Duodenal mucosa (tissue), 2 donors: ENCODE measurements around the gene PRICKLE2.
A peak's percentile ranks its signal among the peaks of the same experiment; 100 is the strongest.

ENCODE experiments used
- H3K27ac ChIP-seq: one replicate; pipeline ENCODE4 v1.7.0; 2013; ENCODE audit warnings: low read depth, low read length
- H3K27me3 ChIP-seq, 2 donors: one replicate each; pipeline ENCODE4 v1.7.0; 2013; ENCODE audit warnings: low read length in 2 of 2, control low read depth in 1 of 2; ENCODE audit not compliant: insufficient read depth in 2 of 2, control insufficient read depth in 1 of 2
- H3K36me3 ChIP-seq, 2 donors: one replicate each; pipeline ENCODE4 v1.7.0; 2013; ENCODE audit warnings: low read length in 2 of 2, control low read depth in 1 of 2; ENCODE audit not compliant: insufficient read depth in 2 of 2, control insufficient read depth in 1 of 2
- H3K4me1 ChIP-seq, 2 donors: one replicate each; pipeline ENCODE4 v1.7.0; 2013; ENCODE audit warnings: low read length in 2 of 2, control low read depth in 1 of 2; ENCODE audit not compliant: insufficient read depth in 2 of 2, control insufficient read depth in 1 of 2
- H3K4me3 ChIP-seq, 2 donors: one replicate each; pipeline ENCODE4 v1.7.0; 2013; ENCODE audit warnings: low read length in 2 of 2, low read depth in 1 of 2
- H3K9ac ChIP-seq, 2 donors: one replicate each; pipeline ENCODE4 v1.7.0; 2013; ENCODE audit warnings: low read length in 2 of 2, low read depth in 1 of 2
- H3K9me3 ChIP-seq, 2 donors: one replicate each; pipeline ENCODE4 v1.7.0; 2013; ENCODE audit warnings: low read length in 2 of 2, control low read depth in 1 of 2; ENCODE audit not compliant: control insufficient read depth in 1 of 2

Gene PRICKLE2

DNA sequence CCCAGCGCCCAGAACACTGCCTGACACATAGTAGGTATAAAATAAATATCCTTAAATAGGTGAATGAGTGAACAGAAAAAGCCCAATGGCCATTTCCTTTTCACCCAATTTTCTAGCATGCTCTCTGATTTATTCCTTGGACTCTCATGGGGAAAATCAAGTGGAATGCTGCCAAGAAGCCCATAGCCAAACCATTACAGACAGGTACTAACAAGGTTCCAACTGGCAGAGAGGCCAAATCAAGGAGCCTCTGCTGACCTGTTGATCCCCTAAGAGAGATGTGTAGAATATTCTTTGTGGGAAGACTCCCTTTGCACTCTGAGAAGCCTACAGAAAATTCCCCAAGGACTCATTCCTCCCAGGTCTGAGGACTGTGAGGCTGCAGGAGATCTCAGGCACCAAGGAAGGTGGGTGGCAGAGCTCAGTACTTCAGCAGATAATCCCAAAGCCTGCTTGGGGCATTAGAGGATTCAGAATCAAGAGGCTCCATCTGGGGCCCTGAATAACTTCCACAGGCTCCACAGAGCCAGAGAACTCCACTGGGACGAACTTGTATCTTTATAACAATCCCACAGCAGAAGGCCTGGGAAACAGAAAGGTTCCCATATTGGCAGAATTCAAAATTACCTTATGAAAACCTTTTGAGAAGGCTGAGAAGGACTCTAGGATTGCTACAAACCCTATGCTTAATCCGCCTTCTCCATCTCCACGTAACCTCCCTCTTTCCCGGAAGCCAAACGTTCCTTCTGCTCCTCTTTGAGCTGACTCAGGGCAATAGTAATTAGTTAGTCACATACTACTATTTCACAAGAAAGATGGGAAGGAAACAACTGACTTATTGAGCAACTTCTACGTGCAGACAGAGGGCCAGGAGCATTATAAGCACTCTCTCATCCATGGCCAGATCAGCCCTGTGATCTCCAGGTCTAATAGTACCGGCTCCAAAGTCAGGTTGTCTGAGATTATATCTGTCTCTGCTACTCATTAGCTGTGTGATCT, 34.5 kb downstream of the PRICKLE2 start:
- H3K4me3 ChIP-seq: no peak overlapping the region
- no peaks in the 10 kb centered on the region for H3K9me3 ChIP-seq
- H3K4me1 ChIP-seq: peaks cover 0 to 15% of the 10 kb centered on the region in 2 donors
- H3K27ac ChIP-seq: no peak overlapping the region
- H3K27me3 ChIP-seq: no peaks in the 10 kb centered on the region
- no peaks in the 10 kb centered on the region for H3K36me3 ChIP-seq
- H3K9ac ChIP-seq: no peak overlapping the region

DNA sequence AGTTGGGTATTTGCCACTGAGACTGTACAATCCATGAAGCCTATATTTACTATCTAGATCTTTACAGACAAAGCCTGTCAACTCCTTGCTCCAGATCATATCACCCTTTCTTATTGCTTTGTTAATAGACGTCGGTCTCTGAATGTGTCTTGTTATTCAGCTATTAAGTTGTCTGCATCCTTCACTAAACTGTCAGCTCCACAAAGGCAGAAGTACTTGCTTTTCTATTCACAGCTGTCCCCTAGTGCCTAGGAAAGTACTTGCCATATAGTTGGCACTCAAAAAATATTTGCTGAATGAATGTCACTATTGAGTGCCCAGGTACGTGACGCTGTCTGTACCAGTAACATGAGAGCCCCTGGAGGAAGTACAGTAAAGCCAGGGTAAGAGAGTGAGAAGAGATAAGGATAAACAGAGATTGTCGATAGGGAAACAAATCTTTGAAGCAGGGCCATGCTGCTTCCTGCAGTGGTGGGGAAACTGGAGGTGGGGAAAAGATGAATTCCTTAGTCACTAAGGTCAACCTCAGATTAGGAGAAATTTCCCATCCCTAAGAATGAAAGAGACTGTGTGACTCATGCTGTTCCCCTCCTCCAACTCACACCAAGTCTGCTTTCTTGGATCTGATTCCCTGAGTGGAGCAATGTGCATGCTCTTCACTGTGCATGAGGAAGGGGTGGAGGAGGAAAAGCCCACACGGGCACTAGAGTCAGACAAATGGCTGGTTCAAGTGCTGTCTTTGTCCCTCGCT, 36.3 kb downstream of the PRICKLE2 start:
- H3K36me3 ChIP-seq: no peaks in the 10 kb centered on the region
- H3K9me3 ChIP-seq: no peaks in the 10 kb centered on the region
- no peaks in the 10 kb centered on the region for H3K27me3 ChIP-seq
- H3K4me1 ChIP-seq: peaks cover 0 to 15% of the 10 kb centered on the region in 2 donors
- peak overlapping the region; percentile 12 for H3K27ac ChIP-seq
- H3K9ac ChIP-seq: no peak overlapping the region
- H3K4me3 ChIP-seq: no peak overlapping the region

DNA sequence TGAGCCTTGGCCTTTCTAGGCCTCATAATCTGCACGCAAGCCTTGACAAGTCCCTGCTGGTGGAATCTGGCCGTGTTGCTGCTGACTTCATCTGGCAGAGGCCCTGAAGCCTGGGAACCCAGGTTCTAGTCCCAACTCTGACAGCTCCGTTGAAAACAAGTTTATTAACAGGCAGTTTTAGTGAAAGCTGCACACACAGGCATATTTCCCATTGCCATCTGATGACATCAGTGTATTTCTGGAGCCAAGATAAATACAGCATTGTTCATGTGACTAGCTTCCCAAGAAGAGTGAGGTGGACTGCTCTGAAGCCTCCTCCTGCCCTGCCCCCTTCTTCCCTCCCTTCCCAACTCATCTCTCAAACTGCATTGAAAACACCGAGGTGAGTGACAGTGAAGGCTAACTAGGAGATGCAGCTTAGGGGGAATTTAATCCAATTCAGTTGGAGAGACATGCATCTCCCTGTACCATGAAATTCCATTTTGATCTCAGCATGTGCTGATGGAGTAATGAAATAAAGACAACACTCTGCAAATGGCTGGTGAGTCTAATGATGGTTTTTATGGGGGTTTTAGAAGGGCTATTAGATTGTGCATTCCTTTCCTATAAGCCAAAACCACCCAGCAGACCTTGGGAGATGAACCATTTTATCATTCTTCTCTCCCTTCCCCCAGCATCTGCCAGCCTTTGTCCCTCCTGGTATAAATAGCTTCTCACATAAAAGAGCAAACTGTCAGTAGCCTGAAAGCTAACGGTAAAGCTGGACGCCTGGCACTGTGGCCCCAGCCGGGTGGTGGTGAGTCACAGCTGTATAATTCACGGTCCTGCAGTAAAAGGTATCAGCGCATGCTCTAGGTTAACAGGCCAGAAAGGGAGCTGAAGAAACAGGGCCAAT, 38.0 kb downstream of the PRICKLE2 start:
- H3K4me3 ChIP-seq: no peak overlapping the region
- peaks cover 0 to 15% of the 10 kb centered on the region in 2 donors for H3K4me1 ChIP-seq
- H3K9me3 ChIP-seq: no peaks in the 10 kb centered on the region
- H3K9ac ChIP-seq: no peak overlapping the region
- no peaks in the 10 kb centered on the region for H3K36me3 ChIP-seq
- H3K27ac ChIP-seq: peak overlapping the region; percentile 39
- H3K27me3 ChIP-seq: no peaks in the 10 kb centered on the region

- Histone ChIP-seq H3K27ac (peak overlapping the region; percentile 39), H3K9me3 (no peaks in the 10 kb centered on the region), H3K9ac (no peak overlapping the region), H3K4me3 (no peak overlapping the region), H3K36me3 (no peaks in the 10 kb centered on the region), H3K27me3 (no peaks in the 10 kb centered on the region), H3K4me1 (peaks cover 0 to 15% of the 10 kb centered on the region in 2 donors)
These were observed 38.6 kb downstream of the PRICKLE2 start for GRCh38 chr3:64186667-64187064.

GRCh38 chr3:64185436-64185835, 39.8 kb downstream of the PRICKLE2 start:
- no peak overlapping the region for H3K9ac ChIP-seq
- H3K27me3 ChIP-seq: no peaks in the 10 kb centered on the region
- no peaks in the 10 kb centered on the region for H3K9me3 ChIP-seq
- H3K4me3 ChIP-seq: no peak overlapping the region
- H3K36me3 ChIP-seq: no peaks in the 10 kb centered on the region
- H3K4me1 ChIP-seq: peaks cover 0 to 15% of the 10 kb centered on the region in 2 donors
- H3K27ac ChIP-seq: no peak overlapping the region

- no peaks in the 10 kb centered on the region for H3K36me3 ChIP-seq
- H3K4me3 ChIP-seq: no peak overlapping the region
- H3K27ac ChIP-seq: no peak overlapping the region
- H3K9ac ChIP-seq: no peak overlapping the region
- no peaks in the 10 kb centered on the region for H3K27me3 ChIP-seq
- no peaks in the 10 kb centered on the region for H3K9me3 ChIP-seq
- H3K4me1 ChIP-seq: peaks cover 0 to 13% of the 10 kb centered on the region in 2 donors
These were observed 40.6 kb downstream of the PRICKLE2 start for GRCh38 chr3:64184621-64185020.

DNA sequence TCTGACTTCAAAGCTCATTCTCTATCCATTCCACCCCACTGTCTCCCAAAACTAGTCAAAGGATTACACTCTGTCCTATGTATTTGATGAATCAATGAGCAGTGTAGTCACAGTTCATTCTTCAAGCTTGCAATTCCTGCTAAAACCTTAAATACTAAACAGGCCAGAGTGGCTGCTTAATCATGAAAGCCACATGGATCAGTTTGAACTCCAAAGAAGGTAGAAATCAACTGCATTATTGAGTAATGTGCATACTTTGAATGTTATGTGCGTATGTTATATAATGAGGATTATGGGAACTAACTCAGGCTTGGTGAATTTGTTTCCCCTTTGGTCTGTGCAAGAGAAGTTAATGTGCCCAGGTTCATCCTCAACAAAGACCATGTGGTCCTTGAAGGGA, 45.4 kb downstream of the PRICKLE2 start:
- Histone ChIP-seq H3K9me3 (no peaks in the 10 kb centered on the region), H3K9ac (no peak overlapping the region), H3K27me3 (no peaks in the 10 kb centered on the region), H3K4me3 (no peak overlapping the region), H3K4me1 (no peaks in the 10 kb centered on the region), H3K36me3 (no peaks in the 10 kb centered on the region), H3K27ac (no peak overlapping the region)

GRCh38 chr3:64179249-64179648, 46.0 kb downstream of the PRICKLE2 start:
- Histone ChIP-seq H3K4me3 (no peak overlapping the region), H3K9ac (no peak overlapping the region), H3K27ac (no peak overlapping the region), H3K4me1 (peaks cover 0 to 3% of the 10 kb centered on the region in 2 donors), H3K9me3 (no peaks in the 10 kb centered on the region), H3K36me3 (no peaks in the 10 kb centered on the region), H3K27me3 (no peaks in the 10 kb centered on the region)

DNA sequence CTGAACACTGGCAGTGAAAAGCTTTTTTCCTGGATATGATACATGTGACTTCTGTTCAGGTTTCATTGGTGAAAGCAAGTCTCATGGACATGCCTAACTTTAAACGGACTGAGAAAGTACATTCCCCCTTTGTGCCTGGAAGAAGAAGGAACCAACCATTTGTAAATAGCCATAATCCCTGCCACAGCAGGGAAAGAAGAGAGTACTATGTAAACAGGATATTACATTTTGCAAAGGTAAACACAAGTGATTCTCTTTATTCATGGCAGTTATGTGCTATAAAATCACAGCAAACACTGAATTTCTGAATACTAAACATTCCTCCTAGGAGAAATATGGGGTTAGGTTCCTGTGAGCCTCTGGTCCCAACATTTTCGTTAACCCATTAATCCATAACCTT, 46.8 kb downstream of the PRICKLE2 start:
- no peaks in the 10 kb centered on the region for H3K9me3 ChIP-seq
- no peak overlapping the region for H3K9ac ChIP-seq
- H3K27me3 ChIP-seq: no peaks in the 10 kb centered on the region
- H3K4me3 ChIP-seq: no peak overlapping the region
- no peaks in the 10 kb centered on the region for H3K36me3 ChIP-seq
- H3K4me1 ChIP-seq: peaks cover 0 to 5% of the 10 kb centered on the region in 2 donors
- no peak overlapping the region for H3K27ac ChIP-seq
